Fibroblast of lung (primary cell): ENCODE data around the gene MICB.

ENCODE experiments used
- EZH2 ChIP-seq: IDR thresholded peaks from 2 replicates; pipeline ENCODE4 v1.5.1; 2012; ENCODE audit warnings: low read length, control low read depth, mild to moderate bottlenecking; ENCODE audit errors: missing control alignments
- TF ChIP-seq, protein P1 (sequence below), 2 donors: IDR thresholded peaks in 1 of 2; conservative IDR thresholded peaks in 1 of 2; 1 replicate in 1 of 2; 2 replicates in 1 of 2; pipeline ENCODE4 v1.5.1; 2011 to 2012; ENCODE audit warnings: low read length in 2 of 2, control low read depth in 1 of 2, inconsistent platforms in 1 of 2, low read depth in 1 of 2, mild to moderate bottlenecking in 1 of 2

DNA sequence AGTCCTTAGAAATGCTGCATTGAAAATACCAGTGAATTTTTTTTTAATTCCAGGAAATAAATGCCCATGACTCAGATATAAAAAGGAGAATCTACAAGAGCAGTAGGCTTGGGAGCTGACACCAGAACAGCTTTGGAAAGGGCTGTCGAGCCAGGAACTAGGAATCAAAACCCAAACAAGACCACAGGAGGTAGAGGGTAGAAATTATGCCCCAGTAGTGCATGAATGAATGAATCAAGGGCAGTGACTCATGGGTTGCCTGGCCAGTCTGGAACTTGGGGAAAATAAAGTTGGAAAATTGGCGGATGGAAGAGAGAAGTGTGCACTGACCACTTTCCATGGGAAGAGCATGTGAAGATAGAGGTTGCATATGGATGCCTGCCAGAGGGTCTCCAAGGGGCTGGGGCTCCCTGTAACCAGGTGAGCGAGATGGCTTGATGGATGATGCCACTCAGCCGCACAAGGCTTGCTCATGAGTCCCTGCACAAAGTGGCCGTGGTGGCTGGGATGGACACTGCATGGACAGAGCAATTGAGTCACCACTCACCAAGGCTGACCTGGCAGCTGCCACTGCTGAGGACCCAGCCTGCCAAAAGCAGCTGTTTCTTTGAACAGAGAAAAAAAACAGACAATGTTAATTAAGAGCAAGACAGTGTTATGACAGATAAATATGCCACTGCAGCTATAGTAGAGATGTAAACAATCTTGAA is 15.7 kb downstream of the MICB start:
- no peak for TF ChIP-seq EZH2
- TF ChIP-seq, protein P1, sequence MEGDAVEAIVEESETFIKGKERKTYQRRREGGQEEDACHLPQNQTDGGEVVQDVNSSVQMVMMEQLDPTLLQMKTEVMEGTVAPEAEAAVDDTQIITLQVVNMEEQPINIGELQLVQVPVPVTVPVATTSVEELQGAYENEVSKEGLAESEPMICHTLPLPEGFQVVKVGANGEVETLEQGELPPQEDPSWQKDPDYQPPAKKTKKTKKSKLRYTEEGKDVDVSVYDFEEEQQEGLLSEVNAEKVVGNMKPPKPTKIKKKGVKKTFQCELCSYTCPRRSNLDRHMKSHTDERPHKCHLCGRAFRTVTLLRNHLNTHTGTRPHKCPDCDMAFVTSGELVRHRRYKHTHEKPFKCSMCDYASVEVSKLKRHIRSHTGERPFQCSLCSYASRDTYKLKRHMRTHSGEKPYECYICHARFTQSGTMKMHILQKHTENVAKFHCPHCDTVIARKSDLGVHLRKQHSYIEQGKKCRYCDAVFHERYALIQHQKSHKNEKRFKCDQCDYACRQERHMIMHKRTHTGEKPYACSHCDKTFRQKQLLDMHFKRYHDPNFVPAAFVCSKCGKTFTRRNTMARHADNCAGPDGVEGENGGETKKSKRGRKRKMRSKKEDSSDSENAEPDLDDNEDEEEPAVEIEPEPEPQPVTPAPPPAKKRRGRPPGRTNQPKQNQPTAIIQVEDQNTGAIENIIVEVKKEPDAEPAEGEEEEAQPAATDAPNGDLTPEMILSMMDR (conservative IDR thresholded peaks at IDR 0.05 in 1 of 2, IDR thresholded peaks at IDR 0.05 in 1 of 2; ENCODE audit: low read depth in 1 of 2, low read length in 2 of 2), result no peak
